ENCODE data around the gene MAP1B. TPM values are rescaled to one million over a fixed set of nuclear protein-coding genes. Genes with fewer than 3 reads are reported as not detected.

MAP1B gene
- polyA plus RNA-seq, 3 donors: 13.3 to 16.2 (median 15.1) TPM

DNA sequence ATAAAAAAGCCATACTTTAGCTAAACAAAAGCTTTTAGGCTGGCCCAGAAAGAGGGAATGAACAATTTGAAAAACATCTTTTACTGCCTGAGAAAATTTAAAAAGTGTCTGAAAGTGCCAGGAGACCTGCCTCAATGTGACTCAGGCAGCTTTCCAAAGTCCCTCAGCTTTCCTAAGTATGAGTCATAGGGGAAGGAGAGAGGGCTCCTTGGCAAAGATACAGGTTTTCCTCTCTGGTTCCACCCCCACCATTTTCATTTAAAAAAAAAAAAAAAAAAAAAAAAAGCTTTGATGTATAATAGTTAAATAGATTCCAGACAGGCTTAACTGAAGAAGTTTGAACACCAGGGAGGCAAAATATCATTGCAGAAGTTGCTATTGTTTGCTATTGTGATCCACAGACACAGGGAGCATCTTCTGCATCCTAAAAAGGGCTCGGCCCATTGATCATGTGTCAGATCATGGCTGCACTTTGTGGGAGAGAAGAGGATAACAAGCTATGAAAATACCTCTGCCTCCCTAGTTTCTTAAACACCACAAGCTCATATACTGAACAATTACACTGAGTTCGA, 141.2 kb downstream of the MAP1B start:
- DNase-seq: no peak

- DNase-seq: no peak
These were observed 144.1 kb downstream of the MAP1B start for GRCh38 chr5:72251386-72251785.

GRCh38 chr5:72252008-72252407, 144.7 kb downstream of the MAP1B start:
- DNase-seq: no peak

DNA sequence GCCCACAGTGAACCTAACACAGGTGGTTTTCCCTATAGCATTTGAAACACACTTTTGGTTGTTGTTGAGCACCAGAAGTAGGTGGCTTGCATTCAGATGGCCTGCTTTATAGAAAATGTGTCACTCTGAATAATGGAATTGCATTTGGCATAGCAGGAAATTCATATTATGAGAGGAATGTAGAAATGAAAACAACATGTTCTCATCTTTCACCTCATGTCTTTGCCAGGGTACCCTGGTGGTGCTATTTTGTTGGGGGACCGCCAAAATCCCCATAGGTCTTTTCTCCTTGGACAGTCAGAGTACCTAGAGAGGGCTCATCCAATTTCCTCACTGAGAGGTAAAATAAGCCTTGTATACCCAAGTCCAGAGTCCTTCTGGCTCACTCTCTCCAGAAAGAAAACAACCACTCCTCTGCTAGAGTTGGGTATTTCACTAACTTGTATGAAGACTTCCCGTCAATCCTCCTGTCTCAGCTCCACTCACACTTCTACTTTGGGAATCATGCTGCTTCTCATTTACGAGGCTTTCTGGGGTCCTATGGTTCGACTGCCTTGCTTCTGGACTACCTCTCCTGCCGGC, 145.4 kb downstream of the MAP1B start:
- DNase-seq: no peak

DNA sequence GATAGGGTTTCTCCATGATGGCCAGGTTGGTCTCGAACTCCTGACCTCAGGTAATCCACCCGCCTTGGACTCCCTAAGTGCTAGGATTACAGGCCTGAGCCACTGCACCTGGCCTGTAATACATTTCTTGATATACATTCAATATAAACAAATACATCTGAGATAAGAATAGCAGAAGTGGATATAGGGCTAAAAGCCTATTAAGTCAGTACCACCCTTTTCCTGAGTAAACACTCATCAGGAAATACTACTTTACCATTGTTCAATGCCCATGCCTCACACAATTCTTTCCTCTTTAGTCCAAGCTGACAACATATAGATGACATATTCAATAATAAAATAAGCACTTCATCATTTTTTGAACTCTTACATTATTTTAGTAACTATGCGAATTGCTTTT, 148.0 kb downstream of the MAP1B start:
- no peak for DNase-seq

DNA sequence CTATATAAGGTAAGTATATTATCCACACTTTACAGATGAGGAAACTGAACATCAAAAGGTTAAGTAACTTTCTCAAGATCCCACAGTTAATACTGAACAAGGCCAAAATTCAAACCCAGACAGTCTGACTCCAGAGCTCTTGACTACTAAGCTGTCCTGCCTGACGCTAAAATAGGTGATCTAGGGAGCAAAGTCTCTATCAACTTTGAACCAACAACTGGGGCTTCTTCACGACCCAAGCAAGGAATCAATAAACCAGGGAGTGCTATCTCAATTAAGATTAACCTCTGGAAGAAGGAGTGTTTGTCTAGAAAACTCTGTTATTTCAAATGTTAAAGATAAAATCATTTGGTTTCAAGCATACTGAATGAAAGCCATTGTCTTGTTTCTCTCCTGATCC, 148.4 kb downstream of the MAP1B start:
- no peak for DNase-seq

GRCh38 chr5:72256536-72256935, 149.3 kb downstream of the MAP1B start:
- no peak for DNase-seq

Other genes with a start within 250 kb of the MAP1B start
- 10 to 100 TPM; 62.5 to 70.7 (median 64.2) TPM for gene MRPS27, start 212.8 kb downstream of the MAP1B start, polyA plus RNA-seq (ENCODE audit: insufficient read length in 3 of 3)
- gene PTCD2, start 212.9 kb downstream of the MAP1B start, polyA plus RNA-seq (ENCODE audit: insufficient read length in 3 of 3): 10 to 100 TPM in 2 of 3 donors, 1 to 10 TPM in 1; 9.8 to 12.0 (median 11.5) TPM

All from renal pelvis (tissue), 4 donors.